Left lobe of liver (tissue), 2 donors: ENCODE results near the gene RIN3. TPM values are rescaled to one million over a fixed set of nuclear protein-coding genes. Genes with fewer than 3 reads are reported as not detected.

Source experiments
- ATAC-seq: fragments of 200-7000 bp; cut with Tn5 transposase; one replicate; pipeline ENCODE4 v1.9.1; 2020; ENCODE audit warnings: mild to moderate bottlenecking, moderate library complexity
- DNase-seq: peaks from one replicate; pipeline ENCODE4 v3.0.0-alpha.2; 2020; ENCODE audit warnings: low spot score
- total RNA-seq: library from RNA; stranded (reverse); gene quantifications from one replicate; pipeline ENCODE4 v1.2.1, GENCODE V29; 2021
- donor health status: DM: no; HTN: no; CAD: no; lungs with moderate emphysema.
- donor health status: DM: no; HTN: yes; CAD: no.

The RIN3 gene
- total RNA-seq, 1 donor from 2014 or later, result 20.2 TPM

DNA sequence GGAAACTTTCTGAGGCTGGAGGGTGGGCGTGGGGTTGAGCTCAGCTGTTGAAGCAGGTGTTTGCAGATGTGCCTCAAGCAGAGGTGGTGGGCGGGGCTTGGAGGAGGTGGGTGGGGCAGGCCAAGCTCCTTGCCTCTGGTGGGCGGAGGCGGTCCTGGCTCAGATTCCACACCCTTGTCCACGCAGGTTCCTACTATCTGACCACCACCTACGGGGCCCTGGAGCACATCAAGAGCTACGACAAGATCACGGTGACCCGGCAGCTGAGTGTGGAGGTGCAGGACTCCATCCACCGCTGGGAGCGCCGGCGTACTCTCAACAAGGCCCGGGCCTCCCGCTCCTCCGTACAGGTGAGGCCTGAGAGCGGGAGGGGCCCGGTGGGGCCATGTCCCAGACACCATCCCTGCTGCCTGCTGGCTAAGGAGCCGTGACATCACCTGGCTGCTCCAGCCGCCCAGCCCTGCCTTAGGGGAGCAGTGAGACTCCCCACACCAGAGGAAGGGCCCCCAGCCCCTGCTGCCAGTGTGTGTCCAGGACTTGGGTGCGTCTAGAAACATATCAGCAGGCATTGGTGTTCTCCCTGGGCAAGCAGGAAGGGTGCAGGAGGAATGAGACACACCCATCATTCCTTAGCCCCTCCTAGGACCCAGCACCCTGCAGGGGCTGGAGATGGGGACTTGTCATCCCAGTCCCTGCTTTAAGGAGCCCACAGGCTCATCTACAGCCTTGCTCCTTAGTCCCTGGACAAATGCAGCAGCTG lies 171.4 kb downstream of the RIN3 start:
- ATAC-seq (no peak), DNase-seq (no peak)

DNA sequence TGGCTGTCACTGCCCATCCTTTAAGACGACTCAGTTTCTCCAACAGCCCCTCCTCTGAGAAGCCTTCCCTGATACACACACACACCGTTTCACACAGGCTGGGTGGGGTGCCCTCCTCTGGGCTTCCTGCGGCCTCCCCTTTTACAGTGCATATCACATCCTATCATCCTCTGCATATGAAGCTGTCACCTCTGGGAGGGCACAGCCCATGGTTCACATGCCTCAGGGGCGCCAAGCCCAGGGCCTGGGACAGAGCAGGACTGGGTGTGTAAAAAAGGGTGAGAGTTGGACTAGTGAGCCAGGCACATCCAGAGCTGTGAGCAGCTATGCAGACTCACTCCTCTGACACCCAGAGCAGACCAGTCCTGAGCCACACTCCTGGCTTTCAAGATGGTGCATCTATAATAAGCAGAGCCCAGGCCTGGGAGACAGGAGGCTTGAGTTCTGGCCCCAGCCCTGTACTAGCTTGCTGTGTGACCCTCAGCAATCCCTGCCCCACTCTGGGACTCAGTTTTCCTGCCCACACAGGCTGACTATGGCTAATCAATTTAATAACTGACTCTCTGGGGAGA lies 172.3 kb downstream of the RIN3 start:
- DNase-seq (no peak), ATAC-seq (no peak)

- ATAC-seq (no peak), DNase-seq (no peak)
Observed at GRCh38 chr14:92686411-92686899, 172.9 kb downstream of the RIN3 start.

DNA sequence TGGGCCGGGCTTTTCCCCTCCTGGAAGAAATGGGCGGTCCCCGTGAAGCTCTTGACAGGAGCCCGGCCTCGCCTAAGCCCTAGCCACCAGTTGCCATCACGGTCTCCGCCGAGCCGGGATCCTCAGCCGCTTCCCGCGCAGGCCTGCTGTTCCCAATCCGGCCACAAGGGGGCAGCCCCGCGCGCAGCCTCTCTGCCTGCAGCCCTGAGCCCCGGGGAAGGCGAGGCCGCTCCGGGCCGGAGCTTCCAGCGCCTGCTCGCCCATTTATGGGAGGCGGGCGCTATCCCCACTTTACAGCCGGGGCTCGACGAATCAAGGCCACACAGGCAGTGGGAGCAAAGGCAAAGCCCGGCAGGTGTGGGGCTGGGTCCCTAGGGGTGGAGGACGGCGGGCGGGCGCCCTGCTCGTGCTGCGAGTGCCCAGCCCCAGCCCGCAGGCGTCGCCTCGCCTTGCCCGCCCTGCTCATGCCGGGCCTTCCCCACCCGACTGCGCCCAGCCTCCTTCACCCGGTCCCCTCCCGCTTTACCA lies 173.4 kb downstream of the RIN3 start:
- peak; percentile 74 for ATAC-seq
- DNase-seq, result peak; percentile 70

GRCh38 chr14:92687681-92688433 lies 174.3 kb downstream of the RIN3 start:
- DNase-seq, result no peak
- peak; percentile 18 for ATAC-seq

DNA sequence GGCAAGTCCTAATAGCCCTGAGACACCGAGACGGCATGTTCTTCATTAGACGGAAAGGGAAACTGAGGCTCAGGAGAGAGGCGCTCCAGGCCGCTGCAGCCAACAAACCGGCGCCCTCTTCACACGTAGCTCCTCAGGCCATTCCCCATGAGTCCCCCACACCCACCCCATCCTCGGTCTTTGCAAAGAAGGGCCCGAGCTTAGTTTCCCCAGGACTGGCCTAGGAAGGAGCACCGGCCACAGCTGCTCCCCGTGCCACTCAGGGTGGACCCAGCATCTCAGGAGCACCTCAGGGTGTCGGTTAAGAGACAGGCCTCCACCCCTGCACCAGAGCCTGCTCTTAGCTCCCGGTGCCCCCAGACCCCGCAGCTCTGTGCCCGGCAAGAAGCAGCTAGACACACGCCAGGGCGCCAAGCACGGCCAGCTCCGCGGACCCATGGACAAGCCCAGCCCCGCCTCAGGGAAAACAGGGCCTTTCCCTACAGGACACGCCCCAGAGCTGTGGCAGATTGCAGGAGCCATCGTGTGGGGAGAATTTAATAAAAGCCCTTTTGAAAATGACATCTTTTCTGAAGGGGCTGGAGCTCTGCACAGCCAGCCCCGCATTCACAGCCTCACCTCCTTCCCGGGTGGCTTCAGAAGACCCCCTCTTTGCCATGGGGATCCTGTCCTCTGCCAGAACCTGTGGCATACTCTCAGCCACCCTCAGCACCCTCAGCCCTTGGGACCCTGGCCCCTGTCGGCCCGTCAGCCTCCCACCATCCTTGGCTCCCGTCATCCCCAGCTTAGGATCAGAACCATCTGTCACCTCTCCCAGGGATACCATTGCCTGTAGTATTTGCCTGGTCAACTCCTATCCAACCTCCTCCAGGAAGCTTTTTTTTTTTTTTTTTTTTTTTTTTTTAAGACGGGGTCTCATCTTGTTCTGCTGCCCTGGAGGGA lies 175.1 kb downstream of the RIN3 start:
- DNase-seq (no peak), ATAC-seq (no peak)

DNA sequence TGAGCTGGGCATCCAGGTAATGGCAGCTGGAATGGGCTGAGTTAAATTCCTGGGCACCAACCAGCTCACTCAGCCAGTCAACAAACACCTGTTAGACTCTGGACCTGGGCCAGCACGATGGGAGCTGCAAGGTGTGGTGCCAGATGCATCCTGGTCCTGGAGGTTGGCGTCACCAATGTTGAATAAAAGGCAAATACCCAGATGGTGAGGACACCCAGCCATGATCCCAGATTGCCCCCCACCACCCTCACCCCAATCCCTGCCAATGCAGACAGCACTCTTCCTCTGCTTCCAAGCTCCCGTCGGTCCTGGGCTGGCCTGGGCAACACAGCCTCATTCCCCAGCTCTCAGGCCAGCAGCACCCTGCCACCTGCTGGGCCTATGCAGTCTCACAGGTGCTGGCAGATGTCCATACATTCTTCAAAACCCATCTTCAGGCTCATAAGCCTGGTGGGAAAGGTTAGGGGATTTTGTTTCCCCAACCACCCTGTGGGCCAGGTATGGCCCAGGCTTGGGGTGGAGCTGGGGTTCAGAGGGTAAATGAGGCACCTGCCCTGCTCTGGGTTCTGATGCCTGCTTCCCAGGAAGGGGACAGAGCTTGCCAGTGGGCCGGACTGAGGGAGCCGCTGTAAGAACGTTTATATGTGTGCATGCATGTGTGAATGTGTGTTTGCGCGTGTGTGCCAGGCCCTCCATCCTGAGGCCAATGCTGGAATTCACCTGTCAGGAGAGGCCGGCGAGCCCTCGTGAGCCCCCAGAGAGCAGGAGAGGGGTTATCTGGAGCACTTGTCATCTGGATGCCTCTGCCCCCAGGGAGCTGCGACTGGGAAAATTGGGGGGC lies 176.8 kb downstream of the RIN3 start:
- ATAC-seq (peak; percentile 60), DNase-seq (no peak)

DNA sequence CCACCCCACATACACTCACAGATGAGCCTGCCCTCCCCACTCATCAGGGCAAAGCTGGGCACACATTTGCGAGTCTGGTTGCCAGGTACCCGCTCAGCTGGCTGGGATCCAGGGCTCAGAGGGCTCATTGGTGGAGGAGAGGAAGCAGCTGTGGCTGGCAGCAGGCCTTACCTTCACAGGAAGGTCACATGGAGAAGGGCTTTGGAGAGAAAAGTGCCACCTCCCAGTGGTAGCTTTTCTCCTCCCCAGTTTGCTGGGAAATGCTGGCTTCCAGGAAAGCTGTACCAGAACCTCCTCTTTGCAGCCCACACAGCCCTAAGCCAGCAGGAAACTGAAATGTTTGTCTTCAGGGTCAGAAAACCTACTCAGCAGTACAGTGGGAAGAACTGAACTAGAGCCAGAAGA lies 179.2 kb downstream of the RIN3 start:
- DNase-seq, result peak; percentile 92
- peak; percentile 79 for ATAC-seq

DNA sequence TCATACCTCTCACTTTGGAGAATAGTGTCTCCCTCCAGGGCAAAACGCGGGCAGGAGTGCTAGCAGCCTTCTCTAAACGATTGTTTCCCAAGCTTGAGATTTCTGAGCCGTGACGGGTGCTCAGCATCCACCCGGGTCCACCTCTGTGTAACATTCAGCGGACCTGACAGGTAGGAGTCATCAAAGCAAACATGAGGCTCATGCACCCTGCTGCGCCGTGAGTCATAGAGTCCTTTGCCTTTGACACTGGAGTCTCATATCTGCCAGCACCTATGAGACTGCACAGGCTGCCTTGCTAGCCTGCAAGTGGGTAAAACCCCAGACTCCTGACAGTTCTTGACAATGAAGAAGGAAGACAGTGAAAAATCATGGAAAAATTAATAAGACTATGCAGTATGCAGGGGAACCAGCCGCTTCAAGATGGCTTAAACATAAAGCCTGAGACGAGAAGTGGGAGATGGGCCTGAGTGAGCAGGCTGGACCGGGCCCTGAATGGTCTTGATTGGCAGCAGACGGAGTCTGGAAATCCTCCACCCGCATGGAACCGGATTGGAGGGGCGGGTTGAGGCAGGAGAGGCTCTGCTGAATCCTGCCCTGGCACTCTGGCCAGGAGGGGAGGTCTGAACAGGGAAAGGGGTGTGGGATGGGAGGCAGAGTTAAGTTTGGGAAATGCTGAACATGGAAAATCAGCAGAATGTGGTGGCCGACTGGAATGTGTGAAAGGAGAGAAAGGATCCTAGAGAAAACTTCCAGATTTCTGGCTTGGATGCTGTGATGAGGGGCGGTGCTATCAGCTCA lies 180.6 kb downstream of the RIN3 start:
- DNase-seq (no peak), ATAC-seq (peak; percentile 53)

DNA sequence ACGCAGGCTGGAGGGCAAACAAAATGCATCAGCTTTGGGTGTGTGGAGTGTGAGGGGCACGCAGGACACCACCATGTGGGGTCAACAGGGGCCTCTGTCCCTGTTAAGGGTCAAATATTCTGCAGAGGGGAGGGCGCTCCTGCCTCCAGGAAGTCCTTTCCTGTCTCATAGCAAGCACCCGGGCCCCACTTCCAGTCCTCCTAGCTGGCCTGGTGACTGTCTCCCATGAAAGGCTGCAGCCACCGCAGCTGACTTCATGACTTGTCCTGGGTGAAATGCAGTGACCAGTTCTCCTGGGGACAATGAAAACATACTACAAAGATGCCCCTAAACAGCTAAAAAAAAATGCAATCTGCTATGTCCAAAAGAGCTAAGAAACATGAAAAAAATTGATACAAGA lies 181.2 kb downstream of the RIN3 start:
- DNase-seq (no peak), ATAC-seq (no peak)

GRCh38 chr14:92695562-92695961 lies 182.0 kb downstream of the RIN3 start:
- DNase-seq (no peak), ATAC-seq (no peak)

DNA sequence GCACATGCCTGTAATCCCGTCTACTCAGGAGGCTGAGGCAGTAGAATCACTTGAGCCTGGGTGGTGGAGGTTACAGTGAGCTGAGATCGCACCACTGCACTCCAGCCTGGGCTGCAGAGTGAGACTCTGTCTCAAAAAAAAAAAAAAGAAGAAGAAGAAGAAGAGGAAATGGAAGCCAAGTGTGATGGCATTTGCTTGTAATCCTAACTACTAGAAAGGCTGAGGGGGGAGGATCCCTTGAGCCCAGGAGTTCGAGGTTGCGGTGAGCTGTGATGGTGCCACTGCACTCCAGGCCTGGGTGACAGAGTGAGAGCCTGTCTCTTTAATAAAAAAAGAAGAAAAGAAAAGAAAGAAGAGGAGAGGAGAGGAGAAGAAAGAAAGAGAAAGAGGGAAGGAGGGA lies 182.8 kb downstream of the RIN3 start:
- no peak for DNase-seq
- no peak for ATAC-seq

DNA sequence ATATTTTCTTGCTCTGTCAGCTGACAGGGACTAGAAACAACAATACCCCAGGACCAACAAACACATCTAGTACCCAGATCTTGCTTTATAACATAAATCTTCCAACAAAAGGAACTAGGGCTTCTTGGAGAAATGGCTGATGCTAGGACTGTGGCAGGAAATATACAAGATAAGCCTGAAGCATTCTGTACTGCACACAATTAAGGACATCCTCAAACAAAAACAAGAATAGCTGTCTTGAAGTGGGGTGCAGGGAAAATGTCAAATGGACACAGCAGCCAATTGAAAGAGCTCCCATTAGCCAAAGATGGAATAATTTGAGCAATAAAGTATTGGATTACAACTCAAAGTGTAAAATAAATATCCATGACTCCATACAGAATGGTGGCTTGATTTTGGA lies 184.8 kb downstream of the RIN3 start:
- ATAC-seq, result no peak

GRCh38 chr14:92701826-92702225 lies 188.2 kb downstream of the RIN3 start:
- ATAC-seq (no peak), DNase-seq (no peak)

More for the DNA sequence above, 184.8 kb downstream of the RIN3 start:
- DNase-seq, result no peak

GRCh38 chr14:92702441-92702918 lies 188.9 kb downstream of the RIN3 start:
- DNase-seq (no peak), ATAC-seq (peak; percentile 88)

DNA sequence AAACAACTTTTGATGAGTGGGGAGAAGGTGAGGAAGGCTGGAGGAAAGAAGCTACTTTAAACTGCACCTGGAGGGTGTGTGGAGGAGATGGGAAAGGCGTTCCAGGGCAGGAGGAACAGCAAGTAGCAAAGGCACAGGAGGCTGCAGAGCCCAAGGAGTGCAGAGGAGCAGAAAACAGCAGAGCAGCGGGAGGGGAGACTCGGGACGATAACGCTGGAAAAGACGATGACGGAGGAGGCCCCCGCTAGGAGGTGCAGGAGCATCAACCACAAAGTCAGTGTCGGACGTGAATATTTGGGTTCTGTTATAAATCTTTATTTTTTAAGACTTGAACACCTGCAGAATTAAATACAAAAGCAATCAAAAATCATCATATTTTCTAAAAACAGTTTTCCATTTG lies 189.9 kb downstream of the RIN3 start:
- no peak for DNase-seq
- no peak for ATAC-seq

GRCh38 chr14:92704036-92704804 lies 190.6 kb downstream of the RIN3 start:
- DNase-seq (no peak), ATAC-seq (no peak)

DNA sequence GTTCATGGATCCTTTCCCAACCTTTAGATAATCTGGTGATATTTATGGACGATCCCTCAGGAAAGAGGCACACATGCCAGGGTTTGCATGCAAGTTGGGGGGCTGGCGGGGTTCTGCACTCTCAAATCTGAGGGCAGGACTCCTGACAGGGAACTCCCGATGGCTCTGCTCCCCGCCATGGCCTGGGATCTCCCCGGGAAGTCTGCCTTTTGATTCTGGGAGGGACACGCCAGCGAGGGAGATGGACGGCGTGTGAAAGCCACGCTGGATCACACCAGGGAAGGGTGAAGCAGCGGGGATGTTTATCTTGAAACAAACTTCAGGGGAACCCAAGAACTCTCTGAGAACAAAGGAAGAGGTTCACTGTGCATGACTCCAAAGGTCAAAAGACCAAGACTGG lies 191.2 kb downstream of the RIN3 start:
- DNase-seq (no peak), ATAC-seq (no peak)
